ENCODE data around the gene DPP6.
"Not testable (repeated sequence)": the region's sequence is repeated elsewhere in the genome, so short reads cannot be mapped to it uniquely, and the experiment has no call there.

Gene DPP6

DNA sequence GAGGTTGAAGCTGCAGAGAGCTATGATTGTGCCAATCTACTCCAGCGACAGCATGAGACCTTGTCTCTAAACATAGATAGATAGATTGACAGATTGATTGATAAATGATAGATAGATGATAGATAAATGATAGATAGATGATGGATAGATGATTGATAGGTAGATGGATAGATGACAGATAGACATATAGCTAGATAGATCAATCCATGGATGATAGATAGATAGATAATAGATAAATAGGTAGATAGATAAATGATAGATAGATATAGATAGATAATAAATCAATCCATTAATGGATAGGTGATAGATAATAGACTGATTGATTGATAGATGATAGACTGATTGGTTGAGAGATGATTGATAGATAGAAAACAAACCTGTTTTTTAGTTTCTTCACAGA lies 601.1 kb downstream of the DPP6 start:
- DNase-seq (ENCODE audit: low read depth) = no peak
- no peak overlapping the region for H3K4me3 ChIP-seq (ENCODE audit: low read depth, low read length)
- TF ChIP-seq, protein P1, sequence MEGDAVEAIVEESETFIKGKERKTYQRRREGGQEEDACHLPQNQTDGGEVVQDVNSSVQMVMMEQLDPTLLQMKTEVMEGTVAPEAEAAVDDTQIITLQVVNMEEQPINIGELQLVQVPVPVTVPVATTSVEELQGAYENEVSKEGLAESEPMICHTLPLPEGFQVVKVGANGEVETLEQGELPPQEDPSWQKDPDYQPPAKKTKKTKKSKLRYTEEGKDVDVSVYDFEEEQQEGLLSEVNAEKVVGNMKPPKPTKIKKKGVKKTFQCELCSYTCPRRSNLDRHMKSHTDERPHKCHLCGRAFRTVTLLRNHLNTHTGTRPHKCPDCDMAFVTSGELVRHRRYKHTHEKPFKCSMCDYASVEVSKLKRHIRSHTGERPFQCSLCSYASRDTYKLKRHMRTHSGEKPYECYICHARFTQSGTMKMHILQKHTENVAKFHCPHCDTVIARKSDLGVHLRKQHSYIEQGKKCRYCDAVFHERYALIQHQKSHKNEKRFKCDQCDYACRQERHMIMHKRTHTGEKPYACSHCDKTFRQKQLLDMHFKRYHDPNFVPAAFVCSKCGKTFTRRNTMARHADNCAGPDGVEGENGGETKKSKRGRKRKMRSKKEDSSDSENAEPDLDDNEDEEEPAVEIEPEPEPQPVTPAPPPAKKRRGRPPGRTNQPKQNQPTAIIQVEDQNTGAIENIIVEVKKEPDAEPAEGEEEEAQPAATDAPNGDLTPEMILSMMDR (IDR thresholded peaks at IDR 0.05; ENCODE audit: low read depth, low read length, missing control alignments) = no peak

DNA sequence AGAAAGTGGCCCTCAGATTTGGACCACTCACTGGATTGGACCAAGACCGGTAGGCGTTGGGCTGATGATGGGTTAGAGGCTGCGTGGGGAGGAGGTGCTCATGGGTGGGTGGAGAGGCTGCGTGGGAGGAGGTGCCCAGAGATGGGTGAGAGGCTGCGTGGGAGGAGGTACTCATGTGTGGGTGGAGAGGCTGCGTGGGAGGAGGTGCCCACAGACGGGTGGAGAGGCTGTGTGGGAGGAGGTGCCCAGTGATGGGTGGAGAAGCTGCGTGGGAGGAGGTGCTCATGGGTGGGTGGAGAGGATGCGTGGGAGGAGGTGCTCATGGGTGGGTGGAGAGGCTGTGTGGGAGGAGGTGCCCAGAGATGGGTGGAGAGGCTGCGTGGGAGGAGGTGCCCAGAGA lies 604.4 kb downstream of the DPP6 start:
- no peak for DNase-seq (ENCODE audit: low read depth)
- no peak overlapping the region for H3K4me3 ChIP-seq (ENCODE audit: low read depth, low read length)
- TF ChIP-seq, protein P1 (IDR thresholded peaks at IDR 0.05; ENCODE audit: low read depth, low read length, missing control alignments) = no peak

DNA sequence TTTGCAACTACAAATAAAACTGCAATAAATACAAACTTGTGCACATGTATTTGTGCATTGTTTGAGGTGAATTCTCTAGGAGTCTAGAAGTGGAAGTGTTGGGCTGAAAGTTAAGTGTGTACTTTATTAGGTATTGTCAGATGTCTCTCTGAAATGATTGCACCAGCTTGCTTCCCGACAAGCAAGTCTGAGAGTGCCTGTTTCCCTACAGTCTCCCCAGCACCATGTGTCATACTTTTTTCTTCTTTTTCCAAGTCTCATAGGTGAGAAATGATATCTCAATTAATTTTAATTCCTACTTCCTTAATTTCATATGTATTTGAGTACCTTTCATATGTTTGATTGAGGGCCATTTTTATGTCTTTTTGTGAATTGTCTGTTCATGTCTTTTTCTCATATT lies 614.6 kb downstream of the DPP6 start:
- DNase-seq (ENCODE audit: low read depth) = no peak
- TF ChIP-seq, protein P1 (IDR thresholded peaks at IDR 0.05; ENCODE audit: low read depth, low read length, missing control alignments) = no peak

DNA sequence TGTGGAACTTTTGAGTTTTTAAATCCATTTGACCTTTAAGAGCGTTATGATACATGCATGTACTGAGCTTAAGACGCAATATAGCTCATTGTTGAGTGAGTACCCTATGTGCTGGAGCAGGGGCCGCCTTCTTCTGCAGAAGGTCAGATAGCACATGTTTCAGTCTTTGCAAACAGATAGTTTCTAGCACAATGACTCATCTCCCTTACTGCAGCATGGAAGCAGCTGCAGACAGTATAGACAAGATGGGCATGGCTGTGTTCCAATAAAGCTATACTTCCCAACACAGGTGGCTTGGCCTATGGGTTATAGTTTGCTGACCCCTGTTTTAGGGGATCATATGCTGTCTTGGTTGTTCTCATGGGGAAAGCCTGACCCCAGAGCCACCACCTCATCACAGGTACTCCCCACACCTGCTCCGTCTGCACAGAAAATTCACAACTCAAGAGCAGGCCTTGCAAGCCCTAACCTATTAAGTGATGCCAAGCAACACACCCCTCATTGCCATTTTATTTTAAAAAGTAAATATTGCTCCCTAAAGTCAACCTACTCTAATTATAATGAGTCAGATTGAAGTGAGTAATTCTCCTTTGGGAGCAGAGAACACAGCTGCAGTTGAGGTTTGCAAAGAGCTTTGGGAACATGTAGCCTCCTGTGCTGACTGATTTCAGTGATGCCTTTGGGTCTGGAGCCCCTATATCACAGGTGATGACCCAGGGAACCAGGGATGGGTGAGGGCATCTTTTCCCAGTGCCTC lies 620.6 kb downstream of the DPP6 start:
- no peak for DNase-seq (ENCODE audit: low read depth)
- TF ChIP-seq, protein P1 (IDR thresholded peaks at IDR 0.05; ENCODE audit: low read depth, low read length, missing control alignments) = no peak
- H3K4me3 ChIP-seq (ENCODE audit: low read depth, low read length) = no peak overlapping the region

More for the DNA sequence above, 614.6 kb downstream of the DPP6 start:
- no peak overlapping the region for H3K4me3 ChIP-seq (ENCODE audit: low read depth, low read length)

DNA sequence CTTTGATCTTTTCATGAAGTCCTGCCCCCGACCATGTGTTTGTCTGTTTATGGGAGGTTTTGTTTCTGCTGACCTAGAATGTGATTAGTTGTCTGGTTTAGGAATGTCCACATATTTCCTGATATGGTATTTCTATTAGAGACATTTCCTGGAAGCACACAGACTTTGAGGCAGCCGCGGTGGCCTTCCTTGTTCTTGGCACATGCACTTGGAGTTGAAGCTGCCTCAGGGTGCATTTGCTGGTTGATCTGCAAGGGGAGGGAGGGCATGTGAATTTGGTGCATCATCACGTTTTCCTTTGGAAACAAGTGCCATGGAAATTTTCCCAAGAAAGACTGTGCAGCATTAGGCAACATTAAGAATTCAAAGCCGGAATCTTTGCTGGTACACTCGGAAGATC lies 622.0 kb downstream of the DPP6 start:
- TF ChIP-seq, protein P1 (IDR thresholded peaks at IDR 0.05; ENCODE audit: low read depth, low read length, missing control alignments) = no peak
- no peak overlapping the region for H3K4me3 ChIP-seq (ENCODE audit: low read depth, low read length)
- DNase-seq (ENCODE audit: low read depth) = no peak

DNA sequence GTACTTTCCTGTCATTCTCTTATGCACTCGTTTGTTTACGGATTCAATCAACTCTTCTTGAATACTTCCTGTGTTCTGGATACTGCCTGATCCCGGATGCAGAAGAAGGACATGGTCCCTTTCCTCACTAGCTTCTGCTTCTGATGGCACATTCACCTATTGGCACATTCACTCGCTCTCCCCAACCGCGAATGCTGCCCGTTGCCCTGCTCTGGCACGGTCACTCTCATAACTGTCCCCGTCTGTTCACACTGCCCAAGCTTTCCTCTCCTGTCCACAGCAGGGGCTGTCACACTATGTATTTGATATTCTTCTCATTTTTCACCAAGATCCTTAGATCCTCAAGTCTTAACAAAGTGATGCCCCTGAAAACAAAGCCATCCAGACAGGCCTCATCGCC lies 623.4 kb downstream of the DPP6 start:
- DNase-seq (ENCODE audit: low read depth) = no peak
- no peak overlapping the region for H3K4me3 ChIP-seq (ENCODE audit: low read depth, low read length)
- TF ChIP-seq, protein P1 (IDR thresholded peaks at IDR 0.05; ENCODE audit: low read depth, low read length, missing control alignments) = no peak

DNA sequence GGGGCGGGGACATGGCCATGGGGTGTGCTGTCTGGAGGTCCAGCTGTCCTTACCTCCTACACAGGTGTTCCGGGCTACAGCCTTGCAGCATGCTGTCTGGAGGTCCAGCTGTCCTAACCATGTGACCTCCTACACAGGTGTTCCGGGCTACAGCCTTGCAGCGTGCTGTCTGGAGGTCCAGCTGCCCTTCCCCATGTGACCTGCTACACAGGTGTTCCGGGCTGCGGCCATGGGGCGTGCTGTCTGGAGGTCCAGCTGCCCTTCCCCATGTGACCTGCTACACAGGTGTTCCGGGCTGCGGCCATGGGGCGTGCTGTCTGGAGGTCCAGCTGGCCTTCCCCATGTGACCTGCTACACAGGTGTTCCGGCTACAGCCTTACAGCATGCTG lies 623.8 kb downstream of the DPP6 start:
- H3K4me3 ChIP-seq (ENCODE audit: low read depth, low read length); DNase-seq (ENCODE audit: low read depth): not testable (repeated sequence)
